GM10248 (cell line): ENCODE results near the gene TMEM109.

ENCODE experiments used
- CTCF ChIA-PET: fragments of 300-600 bp; sonication (Branson Sonifier 250); formaldehyde crosslinking; extraction: SDS; loops from one replicate; lab custom pipeline; 2021; ENCODE audit warnings: antibody characterized with exemption; lab: Yijun Ruan, JAX
- POLR2A ChIA-PET: fragments of 350-650 bp; sonication (Branson Sonifier 250); formaldehyde crosslinking; extraction: SDS; loops from one replicate; lab custom pipeline; 2020; ENCODE audit warnings: antibody characterized with exemption; lab: Yijun Ruan, JAX
- DNase-seq: peaks from one replicate; pipeline ENCODE4 v3.0.0; 2012; ENCODE audit errors: extremely low spot score
- TF ChIP-seq, protein P1 (sequence below): IDR thresholded peaks from 2 replicates; pipeline ENCODE4 v1.5.1; 2012; ENCODE audit warnings: mild to moderate bottlenecking, low read depth; ENCODE audit errors: extremely low read depth, missing control alignments, control extremely low read depth

TMEM109 gene

DNA sequence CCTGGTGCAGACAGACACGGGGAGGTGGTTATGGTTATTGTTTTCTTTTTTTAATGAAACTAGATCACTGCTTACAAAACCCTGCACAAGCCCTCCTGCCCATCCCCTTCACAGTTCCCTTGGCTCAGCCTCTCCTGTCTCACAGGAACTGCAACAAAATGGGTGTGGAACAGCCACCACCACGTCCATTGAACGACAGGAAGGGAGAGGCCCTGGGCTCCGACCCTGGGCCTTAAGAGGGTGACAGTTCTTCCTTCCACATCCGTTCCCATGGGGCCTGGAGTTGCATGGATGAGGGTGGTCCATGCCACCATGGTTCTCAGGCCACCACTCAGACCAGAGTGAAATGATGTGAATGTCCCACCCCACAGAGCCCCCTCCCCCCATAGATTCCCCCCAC is 23.3 kb upstream of the TMEM109 start:
- CTCF ChIA-PET, result interaction anchor here (1.1 to 7.6 kb wide), 4 partner anchors 10 to 60 kb away, joined by 3 to 129 read pairs (median 51); no protein-coding TSS in a partner anchor
- no peak for DNase-seq
- POLR2A ChIA-PET, result interaction anchor here (0.6 kb wide), 1 partner anchor 224 kb away, joined by 4 read pairs; no protein-coding TSS in a partner anchor
- TF ChIP-seq, protein P1, sequence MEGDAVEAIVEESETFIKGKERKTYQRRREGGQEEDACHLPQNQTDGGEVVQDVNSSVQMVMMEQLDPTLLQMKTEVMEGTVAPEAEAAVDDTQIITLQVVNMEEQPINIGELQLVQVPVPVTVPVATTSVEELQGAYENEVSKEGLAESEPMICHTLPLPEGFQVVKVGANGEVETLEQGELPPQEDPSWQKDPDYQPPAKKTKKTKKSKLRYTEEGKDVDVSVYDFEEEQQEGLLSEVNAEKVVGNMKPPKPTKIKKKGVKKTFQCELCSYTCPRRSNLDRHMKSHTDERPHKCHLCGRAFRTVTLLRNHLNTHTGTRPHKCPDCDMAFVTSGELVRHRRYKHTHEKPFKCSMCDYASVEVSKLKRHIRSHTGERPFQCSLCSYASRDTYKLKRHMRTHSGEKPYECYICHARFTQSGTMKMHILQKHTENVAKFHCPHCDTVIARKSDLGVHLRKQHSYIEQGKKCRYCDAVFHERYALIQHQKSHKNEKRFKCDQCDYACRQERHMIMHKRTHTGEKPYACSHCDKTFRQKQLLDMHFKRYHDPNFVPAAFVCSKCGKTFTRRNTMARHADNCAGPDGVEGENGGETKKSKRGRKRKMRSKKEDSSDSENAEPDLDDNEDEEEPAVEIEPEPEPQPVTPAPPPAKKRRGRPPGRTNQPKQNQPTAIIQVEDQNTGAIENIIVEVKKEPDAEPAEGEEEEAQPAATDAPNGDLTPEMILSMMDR, result no peak

DNA sequence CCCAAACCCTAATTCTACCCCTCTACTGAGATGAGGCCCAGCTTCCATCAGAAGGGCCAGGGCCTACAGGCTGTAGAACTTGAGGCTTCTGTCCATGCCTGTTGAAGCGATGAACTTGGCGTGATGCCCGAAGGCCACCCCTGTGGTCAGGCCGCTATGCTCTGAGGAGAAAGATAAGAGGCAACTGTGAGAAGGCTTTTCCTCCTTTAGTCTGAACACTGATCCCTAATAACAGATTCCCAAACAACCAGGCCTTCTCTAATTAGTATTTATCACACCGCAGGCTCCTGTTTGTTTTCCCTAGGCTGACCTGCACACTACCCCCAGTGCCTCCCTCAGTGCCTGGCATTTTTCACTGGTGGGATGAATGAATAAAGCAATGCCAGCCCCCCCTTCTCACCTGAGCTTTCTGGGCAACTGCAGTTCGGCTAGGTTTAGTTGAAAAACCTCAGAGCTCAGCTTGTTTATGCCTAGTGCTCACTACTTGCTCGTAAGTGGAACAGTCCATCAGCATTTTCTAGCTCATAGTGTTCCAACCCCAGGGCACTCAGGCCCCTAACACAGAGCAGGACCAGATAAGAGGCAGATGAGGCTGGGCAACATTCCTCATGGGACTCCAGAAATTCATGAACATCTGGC is 22.7 kb upstream of the TMEM109 start:
- CTCF ChIA-PET, result interaction anchor here (1.1 to 7.6 kb wide), 5 partner anchors 8 to 61 kb away, joined by 3 to 129 read pairs (median 6); no protein-coding TSS in a partner anchor
- TF ChIP-seq, protein P1, result no peak
- POLR2A ChIA-PET, result interaction anchor here (0.6 kb wide), 1 partner anchor 224 kb away, joined by 4 read pairs; no protein-coding TSS in a partner anchor
- no peak for DNase-seq

DNA sequence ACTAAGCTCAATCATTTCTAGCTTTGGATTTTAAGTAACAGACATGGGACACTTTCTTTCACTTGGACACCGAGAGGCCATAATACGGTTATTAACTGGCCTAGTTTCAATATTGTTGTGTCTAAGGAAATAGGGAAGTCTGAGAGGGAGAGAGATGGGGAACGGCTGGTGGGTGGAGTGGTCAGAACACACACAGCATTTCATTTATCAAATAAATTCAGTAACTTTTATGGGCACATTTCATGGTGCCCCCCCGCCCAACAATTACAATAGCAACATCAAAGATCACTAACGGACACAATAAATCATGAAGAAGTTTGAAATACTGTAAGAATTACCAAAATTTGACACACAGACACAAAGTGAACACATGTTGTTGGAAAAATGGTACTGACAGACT is 18.3 kb upstream of the TMEM109 start:
- DNase-seq, result no peak
- TF ChIP-seq, protein P1, result no peak
- ChIA-PET CTCF (interaction anchor here (0.7 to 14.0 kb wide), 7 partner anchors 8 to 71 kb away, joined by 3 to 157 read pairs (median 4); no protein-coding TSS in a partner anchor), POLR2A (no interaction called here)

DNA sequence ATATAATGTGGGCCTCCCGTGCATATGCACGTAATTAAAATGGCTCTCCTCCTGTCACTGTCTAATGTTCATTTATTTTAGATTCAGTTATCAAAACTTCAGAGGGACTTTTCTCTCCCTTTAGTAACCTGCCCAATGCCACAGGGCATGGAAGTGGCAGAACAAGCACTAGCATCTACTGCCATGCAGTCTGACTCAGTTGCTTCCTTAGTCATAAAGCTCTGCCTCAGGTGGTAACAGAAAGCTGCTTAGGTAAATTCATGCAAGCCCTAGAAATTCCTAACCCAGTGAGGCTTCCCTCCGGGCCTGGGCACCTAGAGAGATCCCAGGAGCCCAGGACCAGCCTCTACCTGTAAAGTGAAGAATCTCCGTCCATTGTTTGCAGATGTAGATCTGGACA is 16.5 kb upstream of the TMEM109 start:
- POLR2A ChIA-PET, result no interaction called here
- CTCF ChIA-PET, result interaction anchor here (1.3 to 14.0 kb wide), 4 partner anchors 7 to 129 kb away, joined by 3 to 157 read pairs (median 76); no protein-coding TSS in a partner anchor
- DNase-seq, result no peak
- TF ChIP-seq, protein P1, result no peak

DNA sequence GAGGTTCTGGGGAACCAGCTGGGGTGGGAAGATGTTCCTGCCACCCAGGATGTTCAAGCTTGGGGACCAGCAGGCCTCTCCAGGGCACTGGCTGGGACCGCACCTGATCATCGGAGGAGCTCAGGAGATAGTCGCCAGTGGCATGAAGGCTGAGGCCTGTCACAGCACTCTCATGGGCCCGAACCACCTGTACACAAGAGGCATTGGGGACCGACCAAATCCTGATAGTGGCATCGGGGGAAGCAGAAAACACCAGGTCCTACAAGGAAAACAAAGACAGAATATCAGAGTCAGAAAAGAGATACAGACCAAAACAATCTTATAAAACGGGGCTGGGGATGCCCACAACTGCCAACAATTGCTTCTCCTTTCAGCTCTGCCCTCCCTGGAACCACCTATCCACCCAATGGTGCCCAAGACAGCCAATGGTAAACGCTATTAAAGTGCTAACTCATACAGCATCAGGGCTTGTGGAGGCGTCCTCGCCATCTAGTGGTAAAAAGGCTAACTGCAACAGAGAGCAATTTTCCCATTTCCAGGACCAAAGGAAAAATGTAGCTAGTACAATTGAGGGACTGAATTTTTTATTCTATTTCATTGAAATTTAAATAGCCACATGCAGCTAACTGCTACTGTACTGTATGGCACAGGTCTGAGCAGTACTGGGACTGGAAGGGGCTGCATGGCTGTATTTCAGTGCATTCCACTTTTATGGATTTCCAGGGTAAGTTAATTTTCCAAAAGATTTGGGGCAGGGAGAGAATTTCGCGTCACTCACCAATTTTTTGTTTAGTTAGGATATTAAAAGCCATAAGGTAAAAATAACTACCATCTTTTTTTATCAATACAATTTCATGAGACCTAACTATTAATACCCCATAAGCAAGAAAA is 14.7 kb upstream of the TMEM109 start:
- TF ChIP-seq, protein P1, result peak; percentile 89
- peak; percentile 58 for DNase-seq
- ChIA-PET CTCF (interaction anchor here (0.6 to 14.0 kb wide), 51 partner anchors 9 to 634 kb away, joined by 3 to 157 read pairs (median 5); partner anchors contain the start of genes TMEM109, TMEM132A and ZP1), POLR2A (interaction anchor here (0.8 kb wide), 1 partner anchor 74 kb away, joined by 4 read pairs; no protein-coding TSS in a partner anchor)

DNA sequence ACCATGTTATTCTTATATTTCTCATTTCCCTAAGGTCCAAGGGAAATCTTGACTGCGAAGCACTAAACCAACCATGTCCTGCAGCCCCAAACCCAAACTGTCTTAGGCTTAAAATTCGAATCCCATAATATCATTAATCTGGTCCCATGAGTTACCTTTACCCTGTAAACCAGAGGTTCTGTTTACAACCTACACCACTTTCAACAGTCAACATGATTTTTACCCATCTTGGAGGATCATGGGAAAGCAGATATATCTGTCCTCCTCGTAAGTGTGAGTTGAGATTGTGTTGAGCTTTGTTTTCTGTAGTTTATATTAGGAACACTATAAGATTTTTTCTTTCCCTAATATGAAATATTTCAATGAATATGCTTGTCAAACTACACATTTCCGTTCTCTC is 14.0 kb upstream of the TMEM109 start:
- no peak for DNase-seq
- POLR2A ChIA-PET, result no interaction called here
- TF ChIP-seq, protein P1, result no peak
- CTCF ChIA-PET, result interaction anchor here (0.6 to 14.0 kb wide), 46 partner anchors 8 to 635 kb away, joined by 3 to 157 read pairs (median 5); partner anchors contain the start of genes TMEM109 and ZP1
